Stomach (tissue), 9 donors: ENCODE measurements around the gene SND1. TPM values are rescaled to one million over a fixed set of nuclear protein-coding genes. Genes with fewer than 3 reads are reported as not detected.

ENCODE experiments used
- DNase-seq, 2 donors: peaks; one replicate each; pipeline versions ENCODE4 v3.0.0 to v3.0.0-alpha.2; 2013 to 2019
- H3K27ac ChIP-seq, 5 donors: fragments of 200-600 bp in 4 of 5; sonication (generic) in 4 of 5; one replicate each; pipeline ENCODE4 v1.5.1; 2013 to 2019; ENCODE audit warnings: mild to moderate bottlenecking in 1 of 5, moderate library complexity in 1 of 5
- H3K27me3 ChIP-seq, 3 donors: fragments of 200-600 bp; sonication (generic); one replicate each; pipeline ENCODE4 v1.5.1; 2017 to 2019; ENCODE audit warnings: mixed run types in 1 of 3
- H3K36me3 ChIP-seq, 4 donors: fragments of 200-600 bp; sonication (generic); 1 replicate in 3 of 4; 2 replicates in 1 of 4; pipeline ENCODE4 v1.5.1; 2016 to 2019
- H3K4me1 ChIP-seq, 4 donors: fragments of 200-600 bp; sonication (generic); one replicate each; pipeline ENCODE4 v1.5.1; 2016 to 2019
- H3K4me3 ChIP-seq, 4 donors: fragments of 200-600 bp; sonication (generic) in 3 of 4; one replicate each; pipeline ENCODE4 v1.5.1; 2016 to 2019; ENCODE audit warnings: mild to moderate bottlenecking in 1 of 4
- H3K9me3 ChIP-seq, 4 donors: fragments of 200-600 bp; sonication (generic); one replicate each; pipeline ENCODE4 v1.5.1; 2016 to 2019
- EP300 ChIP-seq: sonication (generic); formaldehyde crosslinking; IDR thresholded peaks from one replicate; pipeline ENCODE4 v1.6.1; 2017; ENCODE audit warnings: antibody characterized with exemption
- POLR2A ChIP-seq, 4 donors: fragments of 450-650 bp; IDR thresholded peaks; one replicate each; pipeline ENCODE4 v1.6.1; 2016; ENCODE audit warnings: antibody characterized with exemption in 4 of 4, control low read depth in 2 of 4, mild to moderate bottlenecking in 1 of 4, moderate library complexity in 1 of 4
- POLR2AphosphoS5 ChIP-seq, 3 donors: sonication (generic); formaldehyde crosslinking; IDR thresholded peaks; one replicate each; pipeline ENCODE4 v1.6.1; 2016; ENCODE audit warnings: antibody characterized with exemption in 3 of 3
- WGBS, 5 donors: extraction: QIAGEN DNeasy Blood & Tissue Kit in 3 of 5; methylation state at CpG; one replicate each; pipeline versions ENCODE4 v1.1.5 to v1.1.7; 2013 to 2018; 5-methylcytosine and 5-hydroxymethylcytosine counted together
- intact Hi-C: fragments of 100-400 bp; cut with DNase I; formaldehyde crosslinking; loops from one replicate; pipeline ENCODE4 v1.15.1; 2023; ENCODE audit warnings: low total_unique reads
- polyA plus RNA-seq, 3 donors: library from polyadenylated mRNA; stranded (reverse); fragments of 200-250 nt; gene quantifications; one replicate each; pipeline ENCODE4 v1.2.3, GENCODE V29; 2013
- total RNA-seq, 5 donors: library from RNA; depleted of rRNA; stranded (reverse); fragments of >200 nt; gene quantifications; one replicate each; pipeline versions ENCODE4 v1.1.0 to v1.2.3, GENCODE V29; 2014 to 2016
- TF ChIP-seq, protein P1 (sequence below), 7 experiments: fragments of 450-650 bp in 4 of 7; fragments of 200-600 bp in 3 of 7; sonication (generic) in 3 of 7; IDR thresholded peaks; one replicate each; pipeline ENCODE4 v1.5.1; 2016 to 2019; ENCODE audit warnings: antibody characterized with exemption in 7 of 7, control low read depth in 2 of 7, mild to moderate bottlenecking in 1 of 7
- donor health status: healthy with polysubstance abuse.
- donor health status: Bipolar disorder and iron deficiency.
- donor health status: healthy.

The SND1 gene
- total and polyA plus RNA-seq, 8 donors: 63.3 to 799 (median 126) TPM

DNA sequence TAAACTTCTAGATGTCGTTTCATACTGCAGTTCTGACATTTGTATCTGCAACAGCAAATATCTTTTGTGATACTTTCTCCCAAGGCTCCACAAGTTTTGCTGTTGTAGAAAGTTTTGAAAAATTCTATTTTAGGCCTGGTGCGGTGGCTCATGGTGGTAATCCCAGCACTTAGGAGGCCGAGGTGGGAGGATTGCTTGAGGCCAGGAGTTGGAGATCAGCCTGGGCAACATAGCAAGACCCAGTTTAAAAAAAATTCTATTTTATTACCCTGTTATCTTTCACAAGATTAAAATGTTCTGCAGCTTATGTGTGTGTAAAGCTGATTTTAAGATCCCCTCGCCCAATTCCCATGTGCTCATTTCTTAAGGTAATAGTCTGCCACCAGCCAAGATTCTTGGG lies 1.4 kb downstream of the SND1 start:
- 71 to 87% (median 81%) methylated on average over 4 of the region's 4 CpGs for WGBS, 5 donors

GRCh38 chr7:127654404-127655394 lies 2.7 kb downstream of the SND1 start:
- H3K27me3 ChIP-seq: no peaks in the 10 kb centered on the region
- peaks cover 26 to 71% (median 55%) of the 10 kb centered on the region in 4 donors for H3K4me1 ChIP-seq
- peak overlapping the region in 1 of 4 donors; percentile 96 for H3K4me3 ChIP-seq
- intact Hi-C loops: no loop called here
- WGBS, 5 donors: 39 to 59% (median 50%) methylated on average over 5 of the region's 5 CpGs
- DNase-seq: no peak
- H3K9me3 ChIP-seq: no peaks in the 10 kb centered on the region
- peaks cover 0 to 15% (median 7%) of the 10 kb centered on the region in 4 donors for H3K36me3 ChIP-seq
- no peak overlapping the region for H3K27ac ChIP-seq
- TF ChIP-seq POLR2AphosphoS5 (IDR thresholded peaks at IDR 0.05) (no peak), POLR2A (IDR thresholded peaks at IDR 0.05) (no peak), EP300 (no peak)
- TF ChIP-seq, protein P1, sequence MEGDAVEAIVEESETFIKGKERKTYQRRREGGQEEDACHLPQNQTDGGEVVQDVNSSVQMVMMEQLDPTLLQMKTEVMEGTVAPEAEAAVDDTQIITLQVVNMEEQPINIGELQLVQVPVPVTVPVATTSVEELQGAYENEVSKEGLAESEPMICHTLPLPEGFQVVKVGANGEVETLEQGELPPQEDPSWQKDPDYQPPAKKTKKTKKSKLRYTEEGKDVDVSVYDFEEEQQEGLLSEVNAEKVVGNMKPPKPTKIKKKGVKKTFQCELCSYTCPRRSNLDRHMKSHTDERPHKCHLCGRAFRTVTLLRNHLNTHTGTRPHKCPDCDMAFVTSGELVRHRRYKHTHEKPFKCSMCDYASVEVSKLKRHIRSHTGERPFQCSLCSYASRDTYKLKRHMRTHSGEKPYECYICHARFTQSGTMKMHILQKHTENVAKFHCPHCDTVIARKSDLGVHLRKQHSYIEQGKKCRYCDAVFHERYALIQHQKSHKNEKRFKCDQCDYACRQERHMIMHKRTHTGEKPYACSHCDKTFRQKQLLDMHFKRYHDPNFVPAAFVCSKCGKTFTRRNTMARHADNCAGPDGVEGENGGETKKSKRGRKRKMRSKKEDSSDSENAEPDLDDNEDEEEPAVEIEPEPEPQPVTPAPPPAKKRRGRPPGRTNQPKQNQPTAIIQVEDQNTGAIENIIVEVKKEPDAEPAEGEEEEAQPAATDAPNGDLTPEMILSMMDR (IDR thresholded peaks at IDR 0.05): no peak

More for the DNA sequence above, 1.4 kb downstream of the SND1 start:
- H3K27ac ChIP-seq: no peak overlapping the region
- peaks cover 26 to 64% (median 49%) of the 10 kb centered on the region in 4 donors for H3K4me1 ChIP-seq
- DNase-seq: no peak
- peak overlapping the region in 3 of 4 donors; percentile 67 to 96 (median 76) for H3K4me3 ChIP-seq
- no peaks in the 10 kb centered on the region for H3K9me3 ChIP-seq
- H3K36me3 ChIP-seq: peaks cover 0 to 14% (median 7%) of the 10 kb centered on the region in 4 donors
- no peak for TF ChIP-seq POLR2A (IDR thresholded peaks at IDR 0.05)
- H3K27me3 ChIP-seq: no peaks in the 10 kb centered on the region
- intact Hi-C loops: no loop called here

GRCh38 chr7:127655720-127656119 lies 3.7 kb downstream of the SND1 start:
- 48 to 80% (median 55%) methylated on average over 2 of the region's 2 CpGs for WGBS, 5 donors
- H3K9me3 ChIP-seq: no peaks in the 10 kb centered on the region
- no peak overlapping the region for H3K27ac ChIP-seq
- no peak for DNase-seq
- no peak overlapping the region for H3K4me3 ChIP-seq
- peaks cover 26 to 81% (median 58%) of the 10 kb centered on the region in 4 donors for H3K4me1 ChIP-seq
- intact Hi-C loops: no loop called here
- H3K36me3 ChIP-seq: peaks cover 0 to 15% (median 7%) of the 10 kb centered on the region in 4 donors
- no peaks in the 10 kb centered on the region for H3K27me3 ChIP-seq
- TF ChIP-seq POLR2A (IDR thresholded peaks at IDR 0.05) (no peak), EP300 (no peak), POLR2AphosphoS5 (IDR thresholded peaks at IDR 0.05) (no peak)
- TF ChIP-seq, protein P1 (IDR thresholded peaks at IDR 0.05): no peak

DNA sequence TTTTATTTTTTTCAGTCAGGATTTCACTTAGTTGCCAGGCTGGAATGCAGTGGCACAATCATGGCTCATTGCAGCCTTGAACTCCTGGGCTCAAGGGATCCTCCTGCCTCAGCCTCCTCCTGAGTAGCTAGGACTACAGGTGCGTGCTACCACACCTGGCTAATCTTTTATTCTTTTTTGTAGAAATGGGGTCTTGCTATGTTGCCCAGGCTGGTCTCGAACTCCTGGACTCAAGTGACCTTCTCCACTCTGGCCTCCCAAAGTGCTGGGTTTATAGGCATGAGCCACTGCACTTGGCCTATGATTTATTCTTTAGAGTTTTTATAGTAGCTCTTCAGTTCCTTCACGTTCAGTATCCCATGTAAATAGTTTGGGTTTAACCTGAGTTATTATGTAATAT lies 5.5 kb downstream of the SND1 start:
- H3K9me3 ChIP-seq: no peaks in the 10 kb centered on the region
- peaks cover 30 to 85% (median 55%) of the 10 kb centered on the region in 4 donors for H3K4me1 ChIP-seq
- no peak overlapping the region for H3K27ac ChIP-seq
- 76 to 85% (median 81%) methylated on average over 3 of the region's 3 CpGs for WGBS, 5 donors
- no peak for TF ChIP-seq EP300
- no peak for TF ChIP-seq POLR2AphosphoS5 (IDR thresholded peaks at IDR 0.05)
- TF ChIP-seq, protein P1 (IDR thresholded peaks at IDR 0.05): no peak
- TF ChIP-seq POLR2A (IDR thresholded peaks at IDR 0.05): no peak
- no peaks in the 10 kb centered on the region for H3K27me3 ChIP-seq
- H3K4me3 ChIP-seq: no peak overlapping the region
- H3K36me3 ChIP-seq: peaks cover 0 to 15% (median 7%) of the 10 kb centered on the region in 4 donors
- DNase-seq: no peak
- intact Hi-C loops: no loop called here
